Measurements from ENCODE around the gene MEIKIN.

MEIKIN gene, protein sequence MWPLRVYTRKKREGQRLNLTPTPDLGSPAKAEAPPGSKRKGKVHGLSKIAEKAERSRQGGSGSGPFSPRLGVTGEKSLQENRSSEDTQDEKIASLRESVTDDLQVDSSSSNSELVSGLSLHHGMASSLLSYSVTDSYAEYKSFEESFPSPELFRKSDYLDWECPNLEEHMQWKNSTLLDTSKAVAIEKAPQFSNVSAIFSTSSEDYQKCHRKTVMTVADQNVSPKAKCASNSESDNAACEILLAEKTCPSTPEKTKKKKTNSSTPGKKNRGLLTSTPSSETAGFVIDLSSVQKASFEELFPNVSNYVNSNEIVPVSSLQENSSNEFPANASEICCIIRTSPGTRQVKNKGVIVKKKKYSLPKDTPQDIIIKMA

DNA sequence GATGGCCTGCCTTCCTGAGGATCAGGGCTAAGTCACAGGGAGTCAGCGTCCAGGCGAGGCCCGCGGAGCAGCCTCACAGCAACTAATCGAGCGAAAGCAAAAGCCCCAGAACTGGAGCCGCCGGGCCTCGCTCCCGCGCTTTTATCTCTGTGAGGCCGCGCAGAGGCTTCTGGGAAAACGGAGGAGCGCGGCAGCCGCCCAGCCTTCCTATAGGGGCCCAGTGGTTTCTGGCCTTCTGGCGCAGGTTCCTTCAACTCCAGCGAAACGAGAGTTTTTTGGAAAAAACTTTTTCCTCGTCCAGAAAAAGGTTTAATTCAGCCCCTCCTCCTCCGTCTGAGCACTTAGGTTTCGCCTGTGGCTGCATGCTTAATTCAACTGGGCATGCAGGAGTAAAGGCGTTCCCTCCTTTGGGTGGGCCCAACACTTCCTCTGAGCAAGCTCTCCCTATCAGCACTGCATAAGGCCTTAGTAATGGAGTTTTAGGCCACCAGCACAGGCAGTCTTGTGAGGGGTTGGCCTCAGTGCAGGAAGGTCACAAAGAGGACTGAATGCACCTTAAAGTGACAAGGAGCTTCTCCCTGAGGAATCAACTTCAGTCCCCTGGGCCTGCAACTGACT, at the start of gene MEIKIN:
TSS of gene MEIKIN (minus strand) at position 113 of the 618 bp plus-strand sequence. CDS start 158 bp downstream, outside the sequence.
- no peak for DNase-seq (ENCODE audit: low read depth)

- DNase-seq (ENCODE audit: low read depth) = no peak
Observed at GRCh38 chr5:131994533-131995226, 49.2 kb upstream of the MEIKIN start.

- DNase-seq (ENCODE audit: low read depth) = no peak
Observed at GRCh38 chr5:131994090-131994489, 48.6 kb upstream of the MEIKIN start.

GRCh38 chr5:131993676-131994075, 48.2 kb upstream of the MEIKIN start:
- no peak for DNase-seq (ENCODE audit: low read depth)

DNA sequence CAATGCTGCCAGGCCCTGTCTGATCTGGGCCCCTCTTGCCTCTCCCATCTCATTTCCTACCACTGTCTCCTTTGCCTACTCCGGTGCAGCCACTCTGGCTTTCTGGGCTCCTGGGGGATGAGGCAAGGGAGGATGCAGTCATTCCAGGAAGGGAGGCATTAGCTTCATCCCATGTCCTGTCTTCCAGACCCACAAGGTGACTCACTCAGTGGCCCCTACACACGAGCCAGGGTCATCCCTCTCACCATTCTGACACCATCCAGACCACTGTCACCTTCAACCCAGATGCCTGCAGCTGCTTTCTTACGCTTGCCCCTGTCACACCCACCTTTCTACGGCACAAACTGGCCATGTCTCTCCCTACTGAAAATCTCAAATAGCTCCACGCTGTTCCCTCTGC, 46.9 kb upstream of the MEIKIN start:
- DNase-seq (ENCODE audit: low read depth) = no peak

- no peak for DNase-seq (ENCODE audit: low read depth)
Observed at GRCh38 chr5:131991593-131992324, 46.3 kb upstream of the MEIKIN start.

- DNase-seq (ENCODE audit: low read depth) = no peak
Observed at GRCh38 chr5:131990716-131991115, 45.3 kb upstream of the MEIKIN start.

DNA sequence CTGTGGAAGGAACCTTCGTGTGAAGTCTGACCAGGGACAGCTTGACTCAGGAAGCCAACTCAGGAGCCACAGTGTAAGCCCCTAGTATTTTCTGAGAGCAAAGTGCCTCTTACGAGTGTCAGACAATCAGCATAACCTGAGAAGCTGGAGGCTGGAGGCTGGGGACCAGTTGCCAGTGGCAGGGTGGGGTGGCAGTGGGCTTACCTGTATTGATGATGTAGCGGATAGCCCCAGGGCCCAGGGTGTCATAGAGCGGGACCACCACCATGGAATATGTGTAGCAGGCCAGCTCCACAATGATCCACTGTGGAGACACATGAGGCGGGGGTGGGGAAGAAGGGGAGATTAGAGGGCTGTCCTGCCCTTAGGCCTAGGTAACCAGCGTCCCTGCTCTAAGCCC, 43.1 kb upstream of the MEIKIN start:
- no peak for DNase-seq (ENCODE audit: low read depth)

- DNase-seq (ENCODE audit: low read depth) = no peak
Observed at GRCh38 chr5:131987251-131987650, 41.8 kb upstream of the MEIKIN start.

DNA sequence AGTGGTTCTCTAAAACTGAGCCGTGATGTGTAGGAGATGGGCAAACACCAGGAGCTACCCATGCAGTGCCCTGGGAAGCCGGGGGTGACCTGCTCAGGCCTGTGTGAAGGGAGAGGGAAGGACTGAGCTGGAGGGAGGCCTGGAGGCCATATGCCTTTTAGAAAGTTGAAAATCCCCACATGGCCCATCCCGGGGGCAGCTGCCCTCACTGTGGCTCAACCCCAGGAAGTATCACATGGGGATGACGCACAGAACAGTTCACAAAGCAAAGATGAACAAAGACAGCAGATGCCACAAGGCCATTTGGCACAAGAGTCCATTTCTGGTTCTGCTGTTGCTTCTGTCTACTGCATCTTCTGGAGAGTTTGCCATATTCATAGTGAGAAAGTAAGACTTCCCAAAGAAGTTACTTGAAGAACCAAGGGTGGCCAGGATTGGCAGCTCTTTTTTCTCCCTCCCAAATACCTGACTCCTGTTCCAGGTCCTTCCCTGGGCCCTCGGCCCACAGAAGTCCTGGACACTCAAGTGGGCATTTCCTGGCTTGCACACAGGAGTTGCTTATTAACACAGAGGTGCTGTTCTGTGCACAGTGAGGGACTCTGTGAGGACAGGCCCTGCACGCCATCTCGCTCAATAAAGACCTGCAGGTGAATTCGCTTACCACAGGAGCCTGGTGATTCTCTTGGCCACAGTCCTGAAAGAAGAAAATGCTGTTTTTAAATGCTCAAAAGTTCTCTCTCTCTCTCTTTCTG, 40.9 kb upstream of the MEIKIN start:
- no peak for DNase-seq (ENCODE audit: low read depth)

DNA sequence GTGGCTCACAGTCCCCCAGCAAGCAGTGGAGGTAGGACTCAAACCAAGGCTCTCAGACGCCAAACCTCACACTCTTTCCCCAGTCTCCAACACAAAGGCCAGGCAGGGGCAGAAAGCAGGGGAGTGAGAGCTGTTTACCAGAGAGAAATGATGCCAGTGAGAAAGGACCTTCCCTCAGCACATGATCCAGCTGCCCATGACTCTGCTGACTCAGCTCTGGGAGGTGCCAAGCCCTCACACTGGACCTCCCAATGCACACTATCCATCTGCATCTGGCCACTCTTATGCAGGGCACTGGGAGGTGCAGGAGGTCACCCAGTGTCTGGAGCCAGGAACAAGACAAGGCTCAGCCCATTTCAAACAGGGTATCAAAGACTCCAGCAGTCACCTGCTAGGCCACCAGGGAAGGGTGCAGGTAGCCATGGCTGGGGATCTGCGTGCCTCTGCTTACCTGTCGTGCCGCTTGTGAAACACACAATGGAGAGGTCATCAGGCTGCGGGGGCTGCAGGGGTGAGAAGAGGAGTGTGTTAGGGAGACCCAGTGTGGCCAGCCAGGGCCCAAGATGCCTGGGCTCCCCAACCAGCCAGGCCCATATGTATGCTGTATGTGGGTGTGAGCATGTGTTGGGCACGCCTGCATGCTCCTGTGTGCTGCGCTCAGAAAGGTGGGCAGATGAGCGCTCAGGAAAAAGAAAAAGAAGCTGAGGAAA, 39.6 kb upstream of the MEIKIN start:
- DNase-seq (ENCODE audit: low read depth) = no peak

- DNase-seq (ENCODE audit: low read depth) = peak; percentile 6
Observed at GRCh38 chr5:131983244-131983771, 37.8 kb upstream of the MEIKIN start.

- DNase-seq (ENCODE audit: low read depth) = no peak
Observed at GRCh38 chr5:131981516-131981915, 36.1 kb upstream of the MEIKIN start.

DNA sequence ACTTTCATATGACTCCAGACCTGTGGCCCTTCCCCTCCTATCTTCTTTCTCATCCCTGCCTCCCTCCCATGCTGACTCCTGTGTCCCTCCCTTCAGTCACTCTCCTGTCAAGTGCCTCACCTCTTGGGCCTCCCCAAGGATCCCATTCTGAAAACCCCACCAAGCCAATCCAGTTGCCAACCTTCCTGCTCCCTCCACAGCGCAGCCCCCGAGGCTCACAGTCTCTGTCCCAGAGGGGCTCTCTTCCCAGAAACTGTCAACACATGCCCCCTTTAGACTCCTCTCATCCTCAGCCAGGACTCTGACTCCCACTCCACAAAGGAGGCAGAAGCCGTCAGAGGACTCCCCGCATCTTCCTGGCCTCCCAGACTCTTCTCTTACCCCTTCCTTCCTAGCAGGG, 35.2 kb upstream of the MEIKIN start:
- no peak for DNase-seq (ENCODE audit: low read depth)

DNA sequence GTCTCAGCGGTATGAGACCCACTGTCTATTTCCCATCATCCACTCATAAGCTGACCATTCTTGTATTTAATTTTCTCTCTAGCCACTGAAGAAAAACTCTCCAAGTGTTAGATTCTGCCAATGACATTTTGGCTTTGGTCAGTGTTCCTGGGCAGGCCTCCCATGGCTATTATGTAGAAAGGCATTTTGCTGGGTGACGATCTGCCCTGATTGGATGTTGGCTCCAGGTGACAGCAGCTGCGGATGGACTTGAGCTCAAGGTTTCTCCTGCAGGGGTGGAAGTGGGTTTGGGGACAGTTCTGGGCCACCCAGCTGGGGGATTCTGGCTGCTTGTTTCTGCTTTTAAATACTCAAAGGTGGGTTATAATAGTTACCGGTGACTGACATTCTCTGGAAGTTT, 34.4 kb upstream of the MEIKIN start:
- DNase-seq (ENCODE audit: low read depth) = no peak

DNA sequence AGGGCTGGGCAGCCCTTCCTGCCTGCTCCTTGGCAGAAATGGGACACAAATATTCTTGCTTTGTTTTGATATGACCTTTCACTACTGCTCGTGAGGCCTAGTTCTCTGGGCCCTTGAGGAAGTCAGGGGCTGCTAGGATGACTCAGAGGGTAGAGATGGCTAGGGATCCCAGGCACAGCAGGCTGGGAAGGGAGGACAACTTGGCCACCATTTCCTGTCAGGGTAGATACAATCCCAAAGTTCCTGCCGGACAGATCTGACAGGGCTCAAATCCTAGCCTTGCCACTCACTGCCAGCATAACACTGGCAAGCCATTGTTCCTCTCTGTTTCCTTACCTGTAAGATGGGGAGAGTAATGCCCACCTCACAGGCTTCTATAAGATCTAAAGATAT, 31.7 kb upstream of the MEIKIN start:
- DNase-seq (ENCODE audit: low read depth) = no peak

GRCh38 chr5:131976414-131977211, 31.1 kb upstream of the MEIKIN start:
- DNase-seq (ENCODE audit: low read depth) = no peak

- DNase-seq (ENCODE audit: low read depth) = no peak
Observed at GRCh38 chr5:131974956-131975726, 29.7 kb upstream of the MEIKIN start.

DNA sequence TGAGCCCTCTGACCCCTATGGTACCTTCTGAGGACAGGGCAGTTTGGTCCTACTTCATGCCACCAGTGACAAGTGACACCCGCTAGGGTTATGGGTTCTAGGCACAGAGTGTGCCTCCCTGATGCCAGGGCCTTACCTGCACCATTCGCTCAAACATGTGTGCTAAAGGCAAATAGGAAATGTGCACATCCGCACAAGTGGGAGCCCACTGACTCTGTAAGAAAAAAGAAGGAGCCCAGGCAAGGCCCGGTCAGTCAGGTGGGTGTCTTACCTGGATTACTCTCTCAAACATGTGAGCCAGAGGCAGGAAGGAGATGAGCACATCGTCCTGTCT, 29.1 kb upstream of the MEIKIN start:
- no peak for DNase-seq (ENCODE audit: low read depth)

Measured in amniotic epithelial cell (primary cell).